OCI-LY1 (cell line): ENCODE results near the gene CHST3.

Experiments used
- H2AFZ ChIP-seq: fragments of 200-600 bp; sonication (generic), shearing (Covaris generic); 2 replicates; pipeline ENCODE4 v1.6.0; 2014; ENCODE audit warnings: antibody characterized with exemption, mild to moderate bottlenecking, low read length
- H3F3A ChIP-seq: fragments of 200-600 bp; sonication (generic), shearing (Covaris generic); 2 replicates; pipeline ENCODE4 v1.6.0; 2014; ENCODE audit warnings: mild to moderate bottlenecking, antibody characterized with exemption, low read length, moderate library complexity; ENCODE audit not compliant: insufficient read depth
- H3K27ac ChIP-seq: fragments of 200-600 bp; sonication (generic); 2 replicates; pipeline ENCODE4 v1.5.1; 2014; ENCODE audit warnings: low read length, mixed run types, mild to moderate bottlenecking, low read depth; ENCODE audit not compliant: poor library complexity, severe bottlenecking
- H3K27me3 ChIP-seq: fragments of 200-600 bp; sonication (generic); 2 replicates; pipeline ENCODE4 v1.6.0; 2014; ENCODE audit warnings: antibody characterized with exemption, mild to moderate bottlenecking, low read length, moderate library complexity; ENCODE audit not compliant: insufficient read depth
- H3K36me3 ChIP-seq: fragments of 200-600 bp; sonication (generic); 2 replicates; pipeline ENCODE4 v1.6.1; 2014; ENCODE audit warnings: mild to moderate bottlenecking, antibody characterized with exemption, low read length, moderate library complexity, mixed read lengths; ENCODE audit not compliant: insufficient read depth
- H3K4me1 ChIP-seq: fragments of 200-600 bp; sonication (generic); 2 replicates; pipeline ENCODE4 v1.5.1; 2014; ENCODE audit warnings: mild to moderate bottlenecking, low read length, moderate library complexity; ENCODE audit not compliant: insufficient read depth, severe bottlenecking
- H3K4me2 ChIP-seq: fragments of 200-600 bp; sonication (generic), shearing (Covaris generic); 2 replicates; pipeline ENCODE4 v1.6.1; 2014; ENCODE audit warnings: low read length
- H3K4me3 ChIP-seq: fragments of 200-600 bp; sonication (generic); 2 replicates; pipeline ENCODE4 v1.5.1; 2014; ENCODE audit warnings: low read length, low read depth, mild to moderate bottlenecking, mixed read lengths; ENCODE audit not compliant: poor library complexity, severe bottlenecking
- H3K79me2 ChIP-seq: fragments of 200-600 bp; shearing (Covaris generic); 2 replicates; pipeline ENCODE4 v1.6.1; 2016; ENCODE audit warnings: mixed run types, low read length, mixed read lengths; ENCODE audit not compliant: insufficient read depth
- H3K9ac ChIP-seq: fragments of 200-600 bp; sonication (generic), shearing (Covaris generic); 2 replicates; pipeline ENCODE4 v1.6.1; 2014; ENCODE audit warnings: mild to moderate bottlenecking, low read length, mixed read lengths
- H3K9me2 ChIP-seq: fragments of 200-600 bp; sonication (generic), shearing (Covaris generic); 2 replicates; pipeline ENCODE4 v1.6.1; 2014; ENCODE audit warnings: low read depth, mild to moderate bottlenecking, low read length, mixed read lengths
- H3K9me3 ChIP-seq: fragments of 200-600 bp; shearing (Covaris generic); 2 replicates; pipeline ENCODE4 v1.6.1; 2014; ENCODE audit warnings: low read length, mixed read lengths
- H4K20me1 ChIP-seq: fragments of 200-600 bp; sonication (generic), shearing (Covaris generic); 2 replicates; pipeline ENCODE4 v1.6.0; 2016; ENCODE audit warnings: mild to moderate bottlenecking, low read length; ENCODE audit not compliant: insufficient read depth
- CTCF ChIP-seq: fragments of 200-600 bp; sonication (generic), shearing (Covaris generic); IDR thresholded peaks from 2 replicates; pipeline ENCODE4 v1.5.1; 2017; ENCODE audit warnings: mild to moderate bottlenecking, antibody characterized with exemption, low read length, moderate library complexity, mixed read lengths
- EZH2 ChIP-seq: fragments of 200-600 bp; sonication (generic), shearing (Covaris generic); IDR thresholded peaks from 2 replicates; pipeline ENCODE4 v1.8.0; 2017; ENCODE audit warnings: borderline replicate concordance, mixed run types, mild to moderate bottlenecking, antibody characterized with exemption, low read length, moderate library complexity, mixed read lengths

Gene CHST3

GRCh38 chr10:71999360-72000072 is 35.3 kb downstream of the CHST3 start:
- H3K4me1 ChIP-seq = no peaks in the 10 kb centered on the region
- H4K20me1 ChIP-seq = no peaks in the 10 kb centered on the region
- no peaks in the 10 kb centered on the region for H3K27me3 ChIP-seq
- no peaks in the 10 kb centered on the region; the same call in 1 of the 2 replicates for H3K36me3 ChIP-seq
- TF ChIP-seq CTCF (no peak), EZH2 (no peak)
- no peak overlapping the region for H3K4me3 ChIP-seq
- H3K27ac ChIP-seq = no peak overlapping the region
- H3K79me2 ChIP-seq = no peaks in the 10 kb centered on the region
- H3K4me2 ChIP-seq = no peak overlapping the region
- no peak overlapping the region for H2AFZ ChIP-seq
- no peaks in the 10 kb centered on the region for H3K9me2 ChIP-seq
- H3K9ac ChIP-seq = no peak overlapping the region
- H3F3A ChIP-seq = no peaks in the 10 kb centered on the region
- H3K9me3 ChIP-seq = no peaks in the 10 kb centered on the region

GRCh38 chr10:72000073-72001032 is 36.2 kb downstream of the CHST3 start:
- Histone ChIP-seq H3K79me2 (no peaks in the 10 kb centered on the region), H3K4me1 (no peaks in the 10 kb centered on the region), H3K36me3 (no peaks in the 10 kb centered on the region), H3F3A (no peaks in the 10 kb centered on the region), H3K4me2 (no peak overlapping the region), H3K9ac (no peak overlapping the region), H4K20me1 (no peaks in the 10 kb centered on the region), H3K27me3 (no peaks in the 10 kb centered on the region), H3K4me3 (no peak overlapping the region), H3K27ac (peak overlapping the region; percentile 45), H3K9me2 (no peaks in the 10 kb centered on the region), H2AFZ (no peak overlapping the region), H3K9me3 (no peaks in the 10 kb centered on the region)
- no peak for TF ChIP-seq EZH2
- no peak for TF ChIP-seq CTCF

- no peak for TF ChIP-seq CTCF
- no peak for TF ChIP-seq EZH2
- Histone ChIP-seq H3K4me2 (no peak overlapping the region), H3K79me2 (no peaks in the 10 kb centered on the region), H3K9me3 (no peaks in the 10 kb centered on the region), H3K36me3 (no peaks in the 10 kb centered on the region), H3K4me1 (no peaks in the 10 kb centered on the region), H3K4me3 (no peak overlapping the region), H3F3A (no peaks in the 10 kb centered on the region), H2AFZ (no peak overlapping the region), H3K9ac (no peak overlapping the region), H3K27ac (no peak overlapping the region), H3K9me2 (no peaks in the 10 kb centered on the region), H4K20me1 (no peaks in the 10 kb centered on the region), H3K27me3 (no peaks in the 10 kb centered on the region)
Measured at GRCh38 chr10:72001033-72001395, 36.8 kb downstream of the CHST3 start.
